ENCODE results near the gene ISOC1.

The ISOC1 gene

DNA sequence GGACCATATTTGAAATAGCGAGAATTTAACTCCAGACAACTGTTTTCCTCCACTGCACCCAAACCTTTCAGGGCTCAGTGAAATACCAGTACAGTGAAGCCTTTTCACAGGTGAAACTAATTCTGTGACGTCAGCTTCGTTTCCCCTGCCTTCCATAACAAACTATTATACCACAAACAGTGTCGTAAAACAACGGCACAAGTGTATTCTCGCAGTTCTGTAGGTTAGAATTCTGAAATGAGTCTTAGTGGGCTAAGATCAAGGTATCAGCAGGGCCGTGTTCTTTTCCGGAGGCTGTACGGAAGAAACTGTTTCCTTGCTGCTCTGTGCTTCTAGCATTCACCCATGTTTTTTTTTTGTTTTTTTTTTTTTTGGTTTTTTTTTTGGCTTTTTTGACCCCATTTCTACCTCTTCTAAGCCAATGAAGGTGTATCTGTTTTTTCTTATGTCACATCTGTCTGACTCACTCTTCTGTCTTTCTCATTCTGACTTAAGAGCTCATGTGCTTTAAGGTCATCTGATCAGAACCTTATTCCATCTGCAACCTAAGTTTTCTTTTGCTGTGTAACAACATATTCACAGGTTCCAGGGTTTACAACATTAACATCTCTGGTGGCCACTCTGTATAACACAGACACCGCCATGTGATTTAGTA, 20.1 kb downstream of the ISOC1 start:
- Histone ChIP-seq H3K27me3 (ENCODE audit: insufficient read depth, low read length) (no peaks in the 10 kb centered on the region), H3K9me3 (ENCODE audit: insufficient read depth, low read depth, low read length) (no peaks in the 10 kb centered on the region), H3K27ac (ENCODE audit: low read length) (no peak overlapping the region), H3K4me1 (ENCODE audit: insufficient read depth, low read length) (peaks cover 12% of the 10 kb centered on the region; the same call in 1 of the 2 replicates), H3K4me3 (ENCODE audit: low read length) (no peak overlapping the region), H3K9ac (ENCODE audit: low read depth, low read length) (no peak overlapping the region), H3K36me3 (ENCODE audit: insufficient read depth, low read depth, low read length) (no peaks in the 10 kb centered on the region)

DNA sequence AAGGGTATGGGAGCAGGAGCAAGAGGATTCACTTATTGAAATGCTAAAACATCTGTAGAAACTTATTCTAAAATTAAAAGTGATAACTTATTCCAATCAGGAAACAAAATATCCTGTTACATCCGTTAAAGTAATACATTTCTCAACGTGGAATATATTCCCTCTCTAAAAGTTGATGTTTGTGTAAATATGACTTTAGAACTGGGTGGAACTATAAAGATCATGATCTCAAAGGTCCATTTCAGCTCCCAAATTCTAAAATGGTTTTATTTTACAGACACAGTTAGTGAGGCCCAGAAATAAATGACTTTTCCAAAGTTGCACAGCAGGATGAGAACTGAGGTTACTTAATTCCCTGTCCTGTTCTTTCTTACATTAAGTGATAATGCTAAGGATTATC, 21.1 kb downstream of the ISOC1 start:
- Histone ChIP-seq H3K4me1 (ENCODE audit: insufficient read depth, low read length) (peaks cover 12% of the 10 kb centered on the region; the same call in 1 of the 2 replicates), H3K27ac (ENCODE audit: low read length) (no peak overlapping the region), H3K9ac (ENCODE audit: low read depth, low read length) (no peak overlapping the region), H3K27me3 (ENCODE audit: insufficient read depth, low read length) (no peaks in the 10 kb centered on the region), H3K36me3 (ENCODE audit: insufficient read depth, low read depth, low read length) (no peaks in the 10 kb centered on the region), H3K4me3 (ENCODE audit: low read length) (no peak overlapping the region), H3K9me3 (ENCODE audit: insufficient read depth, low read depth, low read length) (no peaks in the 10 kb centered on the region)

DNA sequence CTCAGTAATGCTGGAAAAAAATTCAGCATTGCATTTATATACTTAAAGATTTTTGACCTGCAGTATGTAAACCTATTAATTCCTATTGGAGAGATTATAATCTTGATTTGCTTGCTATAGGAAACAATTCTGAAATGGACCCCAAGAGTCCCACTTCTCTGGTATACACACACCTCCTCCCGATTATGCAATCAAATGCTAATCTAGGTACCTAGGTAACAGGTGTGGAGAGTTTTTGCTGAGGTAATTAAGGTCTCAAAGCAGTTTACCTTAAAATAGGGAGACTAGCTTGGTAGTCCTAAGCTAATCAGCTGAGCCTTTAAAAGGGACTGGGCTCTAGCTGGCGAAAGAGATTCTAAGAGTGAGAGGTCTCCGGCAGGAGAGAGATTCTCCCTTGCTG, 22.2 kb downstream of the ISOC1 start:
- Histone ChIP-seq H3K4me3 (ENCODE audit: low read length) (no peak overlapping the region), H3K9ac (ENCODE audit: low read depth, low read length) (no peak overlapping the region), H3K4me1 (ENCODE audit: insufficient read depth, low read length) (peaks cover 12% of the 10 kb centered on the region; the same call in 1 of the 2 replicates), H3K27me3 (ENCODE audit: insufficient read depth, low read length) (no peaks in the 10 kb centered on the region), H3K9me3 (ENCODE audit: insufficient read depth, low read depth, low read length) (no peaks in the 10 kb centered on the region), H3K27ac (ENCODE audit: low read length) (no peak overlapping the region), H3K36me3 (ENCODE audit: insufficient read depth, low read depth, low read length) (no peaks in the 10 kb centered on the region)

DNA sequence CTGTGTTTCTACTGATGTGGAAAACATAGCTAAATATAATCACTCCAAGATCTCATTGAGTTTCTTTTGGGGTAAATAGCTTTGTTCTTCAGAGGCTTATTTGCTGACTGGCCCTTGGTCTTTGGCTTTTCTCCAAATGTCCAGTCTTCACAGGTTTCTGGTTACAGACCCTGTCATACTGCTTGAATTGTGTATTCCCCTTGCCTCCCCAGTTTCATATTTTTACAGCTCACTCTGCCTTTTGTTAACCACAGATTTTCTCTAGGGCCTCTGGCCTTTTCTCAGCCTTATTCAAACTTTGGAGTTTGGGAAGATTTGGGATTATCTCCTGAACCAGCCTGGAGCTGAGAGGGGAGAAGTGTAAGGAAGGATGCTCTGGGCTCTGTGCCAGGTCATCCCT, 23.9 kb downstream of the ISOC1 start:
- Histone ChIP-seq H3K27ac (ENCODE audit: low read length) (no peak overlapping the region), H3K36me3 (ENCODE audit: insufficient read depth, low read depth, low read length) (no peaks in the 10 kb centered on the region), H3K9me3 (ENCODE audit: insufficient read depth, low read depth, low read length) (no peaks in the 10 kb centered on the region), H3K4me3 (ENCODE audit: low read length) (no peak overlapping the region), H3K9ac (ENCODE audit: low read depth, low read length) (no peak overlapping the region), H3K27me3 (ENCODE audit: insufficient read depth, low read length) (no peaks in the 10 kb centered on the region), H3K4me1 (ENCODE audit: insufficient read depth, low read length) (peaks cover 12% of the 10 kb centered on the region; the same call in 1 of the 2 replicates)

DNA sequence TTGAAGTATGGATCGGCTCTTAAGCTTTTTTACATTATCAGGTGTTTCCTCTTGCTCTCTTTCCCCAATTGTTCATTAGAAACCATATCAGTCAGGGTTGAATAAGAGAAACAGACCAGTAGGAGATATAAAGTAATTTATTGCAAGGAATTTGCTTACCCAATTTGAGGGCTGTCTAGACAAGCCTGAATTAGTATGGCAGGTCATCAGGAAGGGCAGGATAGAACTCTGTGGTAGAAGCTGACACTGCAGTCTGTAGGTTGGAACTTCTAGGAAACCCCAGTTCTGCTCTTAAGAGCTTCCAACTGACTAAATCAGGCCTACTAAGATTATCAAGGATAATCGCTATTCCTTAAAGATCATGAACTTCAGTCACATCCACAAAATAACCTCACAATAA, 24.3 kb downstream of the ISOC1 start:
- H3K9ac ChIP-seq (ENCODE audit: low read depth, low read length): no peak overlapping the region
- no peaks in the 10 kb centered on the region for H3K9me3 ChIP-seq (ENCODE audit: insufficient read depth, low read depth, low read length)
- H3K4me3 ChIP-seq (ENCODE audit: low read length): no peak overlapping the region
- peaks cover 12% of the 10 kb centered on the region; the same call in 1 of the 2 replicates for H3K4me1 ChIP-seq (ENCODE audit: insufficient read depth, low read length)
- H3K27ac ChIP-seq (ENCODE audit: low read length): no peak overlapping the region
- H3K36me3 ChIP-seq (ENCODE audit: insufficient read depth, low read depth, low read length): no peaks in the 10 kb centered on the region
- H3K27me3 ChIP-seq (ENCODE audit: insufficient read depth, low read length): no peaks in the 10 kb centered on the region

DNA sequence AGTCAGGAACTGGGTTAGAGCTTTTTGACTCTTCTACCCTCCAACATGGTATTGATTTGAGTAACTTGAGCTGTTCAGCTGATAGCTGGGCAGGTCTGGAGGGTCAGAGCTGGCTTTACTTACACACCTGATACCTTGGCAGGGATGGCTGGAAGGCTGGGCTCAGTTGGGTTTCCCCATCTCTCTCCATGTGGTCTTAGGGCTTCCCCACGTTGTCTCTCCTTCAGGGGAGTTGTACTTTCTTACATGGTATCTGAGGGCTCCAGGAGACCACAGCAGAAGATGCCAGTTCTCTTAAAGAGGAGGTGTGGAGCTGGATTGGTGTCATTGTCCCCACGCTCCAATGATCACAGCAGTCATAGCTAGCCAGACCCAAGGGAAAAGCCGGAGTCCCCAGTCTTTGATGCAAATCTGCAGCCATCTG, 25.6 kb downstream of the ISOC1 start:
- H3K27ac ChIP-seq (ENCODE audit: low read length): no peak overlapping the region
- no peaks in the 10 kb centered on the region for H3K36me3 ChIP-seq (ENCODE audit: insufficient read depth, low read depth, low read length)
- H3K9me3 ChIP-seq (ENCODE audit: insufficient read depth, low read depth, low read length): no peaks in the 10 kb centered on the region
- H3K4me3 ChIP-seq (ENCODE audit: low read length): no peak overlapping the region
- no peak overlapping the region for H3K9ac ChIP-seq (ENCODE audit: low read depth, low read length)
- H3K4me1 ChIP-seq (ENCODE audit: insufficient read depth, low read length): 0 out of 2 replicates have a peak, but pooled peaks cover 3% of the 10 kb centered on the region
- H3K27me3 ChIP-seq (ENCODE audit: insufficient read depth, low read length): no peaks in the 10 kb centered on the region

DNA sequence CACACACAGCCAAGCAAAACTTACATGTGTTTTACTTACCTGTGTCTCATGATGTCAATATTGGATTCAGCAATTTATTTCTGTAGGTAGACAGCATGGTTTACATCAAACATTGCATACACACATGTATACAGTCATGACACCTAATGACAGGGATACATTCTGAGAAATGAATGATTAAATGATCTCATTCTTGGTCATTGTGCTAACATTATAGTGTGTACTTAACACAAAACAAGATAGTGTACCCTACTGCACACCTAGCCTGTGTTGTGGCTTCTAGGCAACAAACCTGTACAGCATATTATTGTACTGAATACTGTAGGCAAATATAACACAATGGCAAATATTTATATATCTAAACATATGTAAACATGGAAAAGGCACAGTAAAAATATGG, 28.0 kb downstream of the ISOC1 start:
- H3K4me1 ChIP-seq (ENCODE audit: insufficient read depth, low read length): no peaks in the 10 kb centered on the region
- no peak overlapping the region for H3K9ac ChIP-seq (ENCODE audit: low read depth, low read length)

DNA sequence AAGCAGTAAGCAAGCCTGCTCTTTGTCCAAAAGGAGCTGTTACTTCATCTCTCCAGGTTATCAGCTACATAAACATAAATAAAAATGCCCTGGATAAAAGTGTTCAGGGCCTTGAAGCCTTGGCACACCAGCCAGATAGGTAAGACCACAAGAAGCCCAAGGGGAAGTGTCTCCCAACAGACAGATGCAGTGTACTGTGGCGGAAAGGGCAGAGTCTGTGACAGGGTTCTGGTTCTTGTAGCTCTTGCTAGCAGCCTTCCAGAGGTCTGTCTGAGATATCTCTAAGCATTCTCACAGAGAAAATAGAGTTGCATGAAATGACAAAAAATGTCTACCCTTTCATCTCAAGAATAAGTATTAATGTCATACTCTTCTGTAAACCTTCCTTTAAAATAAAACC, 30.1 kb downstream of the ISOC1 start:
- H3K27ac ChIP-seq (ENCODE audit: low read length): no peak overlapping the region
- H3K9ac ChIP-seq (ENCODE audit: low read depth, low read length): no peak overlapping the region
- no peaks in the 10 kb centered on the region for H3K9me3 ChIP-seq (ENCODE audit: insufficient read depth, low read depth, low read length)
- H3K4me1 ChIP-seq (ENCODE audit: insufficient read depth, low read length): no peaks in the 10 kb centered on the region
- no peaks in the 10 kb centered on the region for H3K36me3 ChIP-seq (ENCODE audit: insufficient read depth, low read depth, low read length)
- no peak overlapping the region for H3K4me3 ChIP-seq (ENCODE audit: low read length)
- H3K27me3 ChIP-seq (ENCODE audit: insufficient read depth, low read length): no peaks in the 10 kb centered on the region

More for the DNA sequence above, 28.0 kb downstream of the ISOC1 start:
- no peaks in the 10 kb centered on the region for H3K9me3 ChIP-seq (ENCODE audit: insufficient read depth, low read depth, low read length)
- no peak overlapping the region for H3K27ac ChIP-seq (ENCODE audit: low read length)
- no peak overlapping the region for H3K4me3 ChIP-seq (ENCODE audit: low read length)
- H3K27me3 ChIP-seq (ENCODE audit: insufficient read depth, low read length): no peaks in the 10 kb centered on the region
- no peaks in the 10 kb centered on the region for H3K36me3 ChIP-seq (ENCODE audit: insufficient read depth, low read depth, low read length)

DNA sequence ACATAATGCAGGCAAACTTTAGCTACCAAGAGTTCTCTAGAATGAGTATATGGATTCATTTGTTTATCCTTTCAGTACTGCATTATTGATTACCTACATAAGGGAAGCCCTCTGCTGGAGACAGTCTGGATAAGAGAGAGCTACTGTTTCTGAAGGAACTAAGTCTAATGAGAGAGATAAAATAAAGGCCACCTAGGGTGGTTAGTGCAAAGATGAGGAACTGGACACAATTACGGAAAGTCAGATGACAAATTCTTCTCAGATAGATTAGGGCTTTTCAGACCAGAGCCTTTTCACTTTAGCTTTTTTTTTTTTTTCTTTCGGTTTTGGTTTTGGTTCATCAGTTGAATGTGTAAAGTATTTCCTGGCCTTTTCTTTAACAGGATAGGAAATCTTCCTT, 31.3 kb downstream of the ISOC1 start:
- H3K4me1 ChIP-seq (ENCODE audit: insufficient read depth, low read length): no peaks in the 10 kb centered on the region
- no peaks in the 10 kb centered on the region for H3K9me3 ChIP-seq (ENCODE audit: insufficient read depth, low read depth, low read length)
- H3K9ac ChIP-seq (ENCODE audit: low read depth, low read length): no peak overlapping the region
- no peak overlapping the region for H3K27ac ChIP-seq (ENCODE audit: low read length)
- H3K36me3 ChIP-seq (ENCODE audit: insufficient read depth, low read depth, low read length): no peaks in the 10 kb centered on the region
- no peak overlapping the region for H3K4me3 ChIP-seq (ENCODE audit: low read length)
- no peaks in the 10 kb centered on the region for H3K27me3 ChIP-seq (ENCODE audit: insufficient read depth, low read length)

DNA sequence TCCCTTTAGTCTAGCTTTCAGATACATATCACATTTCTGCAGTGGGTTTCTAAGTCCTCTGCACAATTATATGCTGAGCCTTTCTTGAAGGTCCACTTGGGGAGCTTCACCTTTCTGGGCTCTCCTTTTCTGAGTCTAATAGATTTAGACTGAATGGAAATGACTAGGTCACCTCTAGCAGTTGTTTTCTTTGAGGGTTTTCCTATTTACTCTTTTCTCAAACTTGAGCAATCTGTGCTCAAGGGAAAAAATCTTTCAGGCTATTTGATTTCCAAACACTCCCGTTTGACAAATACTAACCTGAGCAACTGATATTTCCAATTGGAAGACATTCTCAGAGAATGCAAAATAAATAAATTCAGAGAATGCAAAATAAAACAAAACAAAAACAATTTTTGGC, 39.0 kb downstream of the ISOC1 start:
- Histone ChIP-seq H3K9ac (ENCODE audit: low read depth, low read length) (no peak overlapping the region), H3K4me1 (ENCODE audit: insufficient read depth, low read length) (no peaks in the 10 kb centered on the region), H3K4me3 (ENCODE audit: low read length) (no peak overlapping the region), H3K27ac (ENCODE audit: low read length) (no peak overlapping the region), H3K27me3 (ENCODE audit: insufficient read depth, low read length) (no peaks in the 10 kb centered on the region), H3K9me3 (ENCODE audit: insufficient read depth, low read depth, low read length) (no peaks in the 10 kb centered on the region), H3K36me3 (ENCODE audit: insufficient read depth, low read depth, low read length) (no peaks in the 10 kb centered on the region)

DNA sequence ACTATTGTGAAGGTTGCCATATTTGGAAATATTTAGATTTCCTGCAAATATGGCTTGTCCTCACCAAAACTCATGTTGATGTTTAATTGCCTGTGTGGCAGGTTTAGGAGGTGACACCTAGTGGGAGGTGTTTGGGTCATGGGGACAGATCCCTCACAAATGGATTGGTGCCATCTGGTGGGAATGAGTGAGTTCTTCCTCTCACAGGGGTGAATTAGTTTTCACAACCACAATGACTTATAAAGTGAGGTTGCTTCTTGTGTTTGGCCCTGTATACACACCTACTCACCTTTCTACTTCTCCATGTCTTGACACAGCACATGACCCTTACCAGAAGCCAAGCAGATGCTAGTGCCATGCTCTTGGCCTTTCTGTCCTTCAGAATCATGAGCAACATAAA, 41.1 kb downstream of the ISOC1 start:
- no peaks in the 10 kb centered on the region for H3K27me3 ChIP-seq (ENCODE audit: insufficient read depth, low read length)
- no peak overlapping the region for H3K4me3 ChIP-seq (ENCODE audit: low read length)
- no peaks in the 10 kb centered on the region for H3K4me1 ChIP-seq (ENCODE audit: insufficient read depth, low read length)
- H3K9me3 ChIP-seq (ENCODE audit: insufficient read depth, low read depth, low read length): no peaks in the 10 kb centered on the region
- H3K36me3 ChIP-seq (ENCODE audit: insufficient read depth, low read depth, low read length): no peaks in the 10 kb centered on the region
- no peak overlapping the region for H3K27ac ChIP-seq (ENCODE audit: low read length)
- H3K9ac ChIP-seq (ENCODE audit: low read depth, low read length): no peak overlapping the region

DNA sequence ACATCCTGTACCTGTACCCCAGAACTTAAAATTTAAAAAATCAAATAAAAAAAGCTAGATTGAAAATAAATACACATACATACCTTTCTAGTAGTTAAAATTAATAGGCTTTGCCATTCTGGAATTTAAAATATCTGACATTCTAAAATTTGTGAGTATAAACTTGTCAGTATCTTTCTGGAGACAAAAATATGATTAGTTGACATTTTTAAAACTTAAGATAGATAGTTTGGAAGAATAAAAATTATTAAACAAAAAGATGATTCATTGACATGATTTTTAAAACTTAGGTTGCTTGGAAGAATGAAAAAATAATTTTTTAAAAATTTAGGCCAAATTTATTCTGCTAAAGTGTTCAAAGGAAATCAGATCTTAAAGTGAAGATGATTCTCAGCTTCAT, 43.1 kb downstream of the ISOC1 start:
- H3K27me3 ChIP-seq (ENCODE audit: insufficient read depth, low read length): no peaks in the 10 kb centered on the region
- no peaks in the 10 kb centered on the region for H3K4me1 ChIP-seq (ENCODE audit: insufficient read depth, low read length)
- H3K9ac ChIP-seq (ENCODE audit: low read depth, low read length): no peak overlapping the region
- H3K9me3 ChIP-seq (ENCODE audit: insufficient read depth, low read depth, low read length): no peaks in the 10 kb centered on the region
- H3K27ac ChIP-seq (ENCODE audit: low read length): no peak overlapping the region
- no peak overlapping the region for H3K4me3 ChIP-seq (ENCODE audit: low read length)
- no peaks in the 10 kb centered on the region for H3K36me3 ChIP-seq (ENCODE audit: insufficient read depth, low read depth, low read length)

Measured in iPS-20b (cell line).